Stimulated activated CD4-positive, alpha-beta T cell treated with anti-CD3 and anti-CD28 coated beads, Interleukin-15, amount 100 ng/mL, for 1 hour (primary cell): ENCODE measurements around the gene CLRN2.
A peak's percentile ranks its signal among the peaks of the same experiment; 100 is the strongest.
"Not testable (repeated sequence)": the region's sequence is repeated elsewhere in the genome, so short reads cannot be mapped to it uniquely, and the experiment has no call there.

ENCODE experiments used
- DNase-seq, 2 donors: peaks; one replicate each; pipeline ENCODE4 v3.0.0-alpha.2; 2020; ENCODE audit warnings: low read depth in 1 of 2, low spot score in 1 of 2

CLRN2 gene

DNA sequence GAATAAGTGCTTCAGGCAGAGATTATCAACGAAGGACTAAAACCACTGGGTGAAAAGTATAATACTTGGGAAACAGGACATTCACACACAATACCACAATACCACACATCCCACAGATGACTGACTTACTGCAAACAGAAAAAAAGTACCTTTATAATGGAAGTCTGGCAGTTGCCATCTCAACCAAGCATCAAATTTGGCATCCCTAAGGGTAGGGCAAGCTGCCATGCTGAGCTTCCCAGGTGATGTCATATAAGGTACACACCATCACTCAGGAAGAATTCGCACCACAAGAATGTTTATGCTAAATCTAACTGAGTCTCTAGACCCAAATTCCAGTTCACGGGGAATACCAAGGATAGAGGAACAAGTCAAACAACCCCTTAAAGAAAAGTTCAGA is 12.2 kb upstream of the CLRN2 start:
- no peak for DNase-seq

DNA sequence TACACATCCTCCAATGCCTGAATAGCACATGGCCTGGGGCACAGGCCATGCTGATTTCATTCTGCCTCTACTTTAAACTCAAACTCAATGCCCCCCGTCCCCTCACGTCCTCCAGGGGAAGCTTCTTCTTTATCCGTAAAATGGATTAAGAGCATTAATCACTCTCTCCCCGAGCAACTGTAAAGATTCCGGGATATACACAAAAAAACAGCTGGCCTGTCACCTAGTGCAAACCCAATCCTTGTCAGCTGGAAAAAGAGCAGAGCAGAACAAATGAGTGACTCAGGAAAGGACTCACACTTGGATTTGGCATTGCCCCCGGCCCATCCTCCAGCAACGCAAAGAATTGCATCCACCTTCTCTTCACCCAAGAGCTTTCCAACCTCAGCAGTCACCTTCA is 10.9 kb upstream of the CLRN2 start:
- DNase-seq: no peak

DNA sequence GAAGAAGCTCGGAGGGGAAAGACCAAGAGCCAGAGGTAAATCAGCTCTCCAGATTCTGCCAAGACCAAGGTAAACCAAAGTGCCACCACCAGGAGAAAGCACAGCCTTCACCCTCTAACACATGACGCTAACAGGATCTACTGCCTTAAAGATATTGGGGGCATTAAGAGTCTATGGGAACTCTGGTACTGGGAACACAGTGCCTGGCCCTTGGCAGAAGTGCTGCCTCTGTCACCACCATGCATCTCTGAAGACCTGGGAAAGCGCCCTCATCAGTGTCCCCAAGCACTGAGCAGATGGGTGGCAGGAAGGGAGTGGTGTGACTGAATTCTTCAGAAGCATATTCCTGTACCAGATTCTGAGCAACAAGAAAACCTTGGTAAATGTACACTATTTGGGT is 4.4 kb upstream of the CLRN2 start:
- no peak for DNase-seq

DNA sequence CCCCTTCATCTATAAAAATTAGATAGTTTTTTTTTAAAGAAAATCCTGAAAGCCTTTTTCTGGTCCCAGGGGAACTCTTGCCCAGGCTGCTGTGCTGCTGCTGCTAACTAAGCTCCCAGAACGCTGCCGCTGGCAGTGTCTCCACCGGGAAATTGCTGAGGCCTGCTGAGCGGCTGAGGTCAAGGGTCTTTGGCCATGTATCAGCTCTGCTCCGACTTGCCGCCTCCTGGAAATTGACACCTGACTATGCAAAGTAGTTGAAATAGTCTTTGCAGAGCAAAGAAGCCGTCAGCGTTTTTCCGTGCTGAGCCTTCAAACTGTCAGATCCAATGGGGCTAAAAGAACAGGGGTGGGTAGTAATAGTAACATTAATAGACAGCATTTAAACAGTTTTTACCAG is 3.9 kb upstream of the CLRN2 start:
- DNase-seq: no peak

DNA sequence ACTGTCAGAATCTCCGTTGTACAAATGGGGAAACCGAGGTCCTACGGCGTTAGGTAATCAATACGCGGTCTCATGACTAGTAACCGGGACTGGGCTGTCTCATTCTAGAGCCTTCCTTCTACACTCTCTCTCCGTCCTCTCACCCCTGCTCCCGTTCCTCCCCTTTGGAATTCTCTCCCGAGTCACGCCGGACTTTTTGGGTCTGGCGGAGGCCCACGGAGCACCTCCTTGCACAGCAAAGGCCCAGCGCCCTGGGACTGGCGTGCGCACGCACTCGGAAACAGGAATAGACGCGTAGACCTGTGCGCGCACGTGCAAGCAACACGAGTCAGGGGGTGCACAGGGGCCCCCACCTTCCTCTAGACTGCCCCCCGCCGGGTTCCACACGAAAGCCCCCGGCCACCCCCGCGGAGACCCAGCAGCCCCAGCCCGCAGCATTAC is 3.4 kb upstream of the CLRN2 start:
- peak in 1 of 2 donors; percentile 49 for DNase-seq

DNA sequence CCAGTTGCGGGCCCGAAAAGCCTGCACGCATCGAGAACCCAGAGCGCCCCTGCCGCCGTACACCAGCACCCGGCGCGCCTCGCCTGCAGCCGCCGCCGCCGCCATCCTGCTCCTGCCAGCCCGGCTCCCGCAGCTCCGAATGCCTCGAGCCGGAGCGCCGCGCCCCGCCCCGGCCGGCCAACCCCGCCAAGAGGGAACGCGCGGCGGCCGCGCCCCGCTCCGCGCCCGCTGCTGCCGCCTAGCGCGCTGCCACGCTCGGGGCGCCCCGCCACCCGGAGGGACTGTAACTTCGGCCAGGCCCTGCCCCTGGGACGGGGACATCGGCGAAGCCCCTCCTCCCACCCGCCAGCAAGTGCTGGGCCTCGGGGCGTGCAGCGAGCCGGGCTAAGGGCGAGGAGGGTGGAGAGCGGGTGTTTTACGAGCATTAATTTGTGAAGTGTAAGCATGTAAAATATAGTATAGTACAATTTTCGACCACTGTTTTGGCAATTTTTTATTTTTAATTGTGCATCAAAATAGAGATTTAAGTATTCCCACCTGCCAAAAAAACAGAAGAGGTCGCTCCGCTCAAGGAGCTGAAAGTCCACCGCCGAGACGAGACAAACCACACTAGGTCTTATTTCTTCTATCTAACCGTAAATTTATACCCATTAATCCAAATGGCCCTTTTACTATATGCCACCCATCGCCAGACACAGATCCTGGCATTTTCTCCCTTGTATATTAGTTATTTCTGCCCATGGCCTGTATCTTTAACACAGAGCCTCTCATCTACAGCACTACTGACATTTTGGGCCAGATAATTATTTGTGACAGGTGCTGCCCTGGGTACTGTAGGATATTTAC is 2.8 kb upstream of the CLRN2 start, which contains the start of gene QDPR:
QDPR (minus strand) TSS at position 141 of the 846 bp plus-strand sequence; CDS start at position 105, 36 bp downstream.
- DNase-seq: peak; percentile 34 to 67

DNA sequence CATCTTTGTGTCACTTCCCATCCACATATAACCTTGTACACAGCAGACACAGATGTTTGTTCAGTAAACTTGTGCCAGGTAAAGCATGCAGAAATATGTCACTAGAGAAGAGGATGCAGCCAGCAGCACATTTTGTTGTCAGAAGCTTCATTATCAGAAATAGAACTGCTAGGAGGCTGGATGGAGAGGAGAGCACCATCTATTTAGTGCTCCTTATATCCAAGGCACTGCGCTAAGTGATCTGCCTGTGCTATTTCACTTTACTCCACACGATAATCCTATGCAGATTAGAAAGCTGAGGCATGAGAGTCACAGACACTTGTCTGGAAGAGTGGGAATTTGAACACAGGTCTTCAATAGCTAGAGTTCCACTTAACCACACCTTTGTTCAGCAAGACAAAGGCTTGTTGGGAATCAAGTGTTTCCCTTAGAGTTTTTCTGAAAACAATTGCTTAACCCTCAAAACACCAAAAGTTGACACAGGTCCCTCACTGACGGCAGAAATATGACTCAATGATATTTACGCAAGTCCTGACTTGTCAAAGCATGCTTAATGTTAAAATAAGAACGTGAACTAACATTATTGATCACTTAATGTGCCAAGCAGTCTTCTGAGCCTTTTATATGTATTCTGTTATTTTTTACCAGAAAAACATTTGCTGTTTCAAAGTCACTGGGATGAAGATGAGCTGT is 1.8 kb upstream of the CLRN2 start:
- DNase-seq: no peak

DNA sequence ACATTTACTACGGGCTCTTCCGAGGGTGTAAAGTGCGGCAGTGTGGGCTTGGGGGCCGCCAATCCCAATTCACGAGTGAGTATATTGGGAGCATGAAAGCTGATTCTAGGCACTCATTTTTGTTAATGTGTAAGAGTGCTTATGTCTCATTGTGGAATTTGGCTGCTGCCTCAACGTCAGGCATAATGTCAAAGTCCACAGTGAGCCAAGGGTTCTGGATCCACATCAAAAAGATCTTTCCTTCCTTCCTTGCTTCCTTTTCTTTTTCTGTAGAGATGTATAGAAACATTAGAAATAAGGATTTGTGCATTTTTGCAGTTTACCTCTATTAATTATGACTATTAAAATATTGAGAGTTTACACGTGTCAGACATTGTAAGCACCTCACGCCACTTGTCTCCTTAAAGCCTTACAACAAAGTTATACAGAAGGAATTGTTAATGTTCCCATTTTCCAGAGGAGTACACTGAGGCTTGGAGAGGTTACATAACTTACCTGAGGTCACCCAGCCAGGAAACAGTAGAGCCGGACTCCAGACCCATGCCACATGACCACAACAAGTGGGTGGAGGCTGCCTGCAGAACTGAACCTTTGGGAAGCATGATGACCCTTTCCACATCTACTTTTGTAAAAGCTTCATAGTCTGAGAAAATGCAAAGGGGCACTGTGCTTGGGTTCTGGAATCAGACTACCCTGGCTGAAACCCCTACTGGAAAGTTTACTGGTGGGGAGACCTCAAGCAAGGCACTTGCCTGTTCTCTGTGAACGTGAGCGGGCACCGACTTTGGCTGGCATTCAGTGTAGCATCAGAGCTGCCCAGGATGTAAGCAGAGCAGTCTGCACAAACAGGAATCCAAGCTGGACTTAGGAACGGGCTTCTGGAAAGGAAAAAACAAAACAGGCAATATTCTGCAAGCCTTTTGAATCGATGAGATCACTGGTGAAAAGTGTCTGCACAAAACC is 761 bp downstream of the CLRN2 start:
- DNase-seq: no peak

DNA sequence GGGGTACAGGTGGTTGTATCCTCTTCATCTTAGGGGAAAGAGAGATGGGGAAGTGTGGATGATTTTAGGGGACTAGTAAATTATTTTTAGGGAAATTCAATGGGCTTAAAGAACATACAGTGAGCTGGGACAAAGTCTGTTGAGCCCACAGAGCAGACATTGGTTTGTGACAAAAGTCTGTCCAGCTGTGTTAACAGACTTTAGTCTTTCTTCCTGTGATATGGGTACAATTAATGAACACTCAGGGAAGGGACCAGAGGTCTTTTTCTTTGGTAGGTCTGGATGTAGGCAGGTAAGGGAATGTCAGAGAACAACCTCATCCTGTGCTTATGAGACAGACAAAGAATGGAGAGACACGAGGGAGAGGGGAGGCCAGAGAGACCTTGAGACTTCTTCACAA is 2.0 kb downstream of the CLRN2 start:
- no peak for DNase-seq

DNA sequence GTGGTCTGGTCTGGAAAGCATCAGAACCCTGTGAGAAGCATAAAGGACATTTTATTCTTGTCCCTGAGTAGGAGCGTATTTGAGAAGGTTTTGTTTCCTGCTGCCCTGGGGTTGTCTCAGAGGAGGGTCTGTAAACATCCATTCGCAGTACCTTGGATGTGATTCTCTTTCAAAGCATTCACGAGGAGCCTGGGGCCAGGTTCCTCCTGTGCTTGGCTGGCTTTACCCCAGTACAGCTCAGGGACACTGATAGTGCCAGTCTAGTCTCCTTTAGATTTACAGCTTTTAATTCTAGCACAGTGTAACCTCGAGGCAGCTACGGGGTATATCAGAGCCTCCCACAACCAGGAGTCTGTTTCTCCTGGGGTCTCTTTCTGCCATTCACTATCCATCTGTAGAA is 2.7 kb downstream of the CLRN2 start:
- DNase-seq: no peak

DNA sequence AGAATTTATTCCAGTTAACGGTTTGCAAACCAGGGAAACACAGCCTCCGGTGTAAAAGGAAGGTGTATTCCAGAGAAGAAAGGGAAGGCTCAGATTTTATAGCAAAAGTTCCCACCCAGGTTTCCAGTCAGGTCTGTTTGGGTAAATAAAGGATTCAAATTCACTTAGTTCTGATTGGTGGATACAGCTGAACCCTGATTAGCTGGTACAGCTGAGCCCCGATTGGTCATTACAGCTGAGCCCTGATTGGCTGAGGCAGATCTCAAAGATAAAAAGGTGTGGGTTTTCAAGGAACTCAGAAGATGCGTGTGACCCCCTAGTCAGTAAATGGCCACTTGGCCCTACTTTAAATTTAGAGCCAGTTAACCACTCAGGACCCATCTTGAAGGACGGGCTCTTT is 6.6 kb downstream of the CLRN2 start:
- no peak for DNase-seq

DNA sequence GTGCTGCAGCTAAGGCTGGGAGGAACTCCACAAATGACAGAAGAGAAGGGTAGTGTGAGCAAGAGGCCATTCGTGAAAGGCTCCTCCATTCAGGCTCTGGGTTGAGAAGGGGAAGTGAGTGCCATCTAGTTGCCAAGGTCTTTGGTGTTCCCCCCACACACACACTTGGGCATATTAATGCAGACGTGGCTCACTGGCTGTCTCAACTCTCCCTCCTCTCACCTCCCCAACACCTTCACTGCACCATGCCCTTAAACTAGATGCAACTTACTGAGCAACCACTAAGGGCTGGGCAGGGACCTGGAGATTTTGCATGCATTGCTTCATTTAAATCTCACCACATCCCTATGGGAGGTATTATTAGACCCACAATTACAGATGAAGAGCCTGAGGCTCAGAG is 8.7 kb downstream of the CLRN2 start:
- no peak for DNase-seq

DNA sequence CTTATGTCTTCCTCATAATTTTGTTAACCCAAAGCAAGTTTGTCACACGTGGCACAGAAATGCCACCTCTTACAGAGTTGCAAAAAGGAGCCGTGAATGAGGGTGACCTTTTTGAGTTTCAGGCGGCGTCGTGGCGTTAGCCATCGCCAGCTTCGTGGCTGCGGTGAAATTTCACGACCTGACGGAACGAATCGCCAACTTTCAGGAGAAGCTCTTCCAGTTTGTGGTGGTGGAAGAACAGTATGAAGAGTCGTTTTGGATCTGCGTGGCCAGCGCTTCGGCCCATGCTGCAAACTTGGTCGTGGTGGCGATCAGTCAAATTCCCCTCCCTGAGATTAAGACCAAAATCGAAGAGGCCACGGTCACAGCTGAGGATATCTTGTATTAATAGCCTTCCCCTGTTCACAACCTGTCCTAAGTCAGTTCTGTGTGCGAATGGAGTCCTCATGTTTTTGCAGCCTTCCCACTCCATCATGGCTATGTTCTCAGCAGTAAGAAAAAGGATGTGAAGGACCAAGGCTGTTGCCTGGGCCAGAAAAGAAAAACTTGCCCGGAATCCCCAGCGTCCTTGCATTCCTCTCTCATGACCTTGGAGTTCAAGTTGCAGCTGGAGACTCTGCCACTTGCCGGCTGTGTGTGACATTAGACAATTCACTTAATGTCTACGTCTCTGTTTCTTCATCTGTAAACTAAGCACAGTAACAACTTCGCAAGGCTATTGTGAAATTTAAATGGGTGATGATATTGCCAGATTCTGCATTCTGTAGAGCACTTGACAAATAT is 11.9 kb downstream of the CLRN2 start:
- no peak for DNase-seq

DNA sequence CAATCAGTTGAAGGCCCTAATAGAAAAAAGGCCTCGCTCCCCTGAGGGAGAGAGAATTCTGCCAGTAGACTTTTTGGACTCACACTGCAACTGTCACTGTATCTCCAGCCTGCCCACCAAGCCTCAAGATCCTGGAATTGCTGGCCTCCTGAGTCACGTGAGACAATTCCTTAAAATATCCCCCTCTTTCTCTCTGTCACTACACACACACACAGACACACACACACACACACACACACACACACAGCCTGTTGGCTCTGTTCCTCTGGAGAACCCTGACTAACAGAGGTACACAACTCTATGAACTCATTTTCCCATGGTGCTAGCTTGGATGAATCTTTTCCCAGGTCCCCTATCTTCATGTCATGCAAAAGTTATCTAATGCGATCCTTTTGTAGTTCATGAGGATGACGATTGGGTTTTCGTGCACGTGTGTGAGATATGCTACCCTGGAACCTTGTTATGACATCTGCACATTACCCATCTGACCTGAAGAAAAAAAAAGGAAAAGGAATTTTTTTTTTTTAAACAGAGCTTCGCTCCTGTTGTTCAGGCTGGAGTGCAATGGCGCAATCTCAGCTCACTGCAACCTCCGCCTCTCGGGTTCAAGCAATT is 13.7 kb downstream of the CLRN2 start:
- no peak for DNase-seq

DNA sequence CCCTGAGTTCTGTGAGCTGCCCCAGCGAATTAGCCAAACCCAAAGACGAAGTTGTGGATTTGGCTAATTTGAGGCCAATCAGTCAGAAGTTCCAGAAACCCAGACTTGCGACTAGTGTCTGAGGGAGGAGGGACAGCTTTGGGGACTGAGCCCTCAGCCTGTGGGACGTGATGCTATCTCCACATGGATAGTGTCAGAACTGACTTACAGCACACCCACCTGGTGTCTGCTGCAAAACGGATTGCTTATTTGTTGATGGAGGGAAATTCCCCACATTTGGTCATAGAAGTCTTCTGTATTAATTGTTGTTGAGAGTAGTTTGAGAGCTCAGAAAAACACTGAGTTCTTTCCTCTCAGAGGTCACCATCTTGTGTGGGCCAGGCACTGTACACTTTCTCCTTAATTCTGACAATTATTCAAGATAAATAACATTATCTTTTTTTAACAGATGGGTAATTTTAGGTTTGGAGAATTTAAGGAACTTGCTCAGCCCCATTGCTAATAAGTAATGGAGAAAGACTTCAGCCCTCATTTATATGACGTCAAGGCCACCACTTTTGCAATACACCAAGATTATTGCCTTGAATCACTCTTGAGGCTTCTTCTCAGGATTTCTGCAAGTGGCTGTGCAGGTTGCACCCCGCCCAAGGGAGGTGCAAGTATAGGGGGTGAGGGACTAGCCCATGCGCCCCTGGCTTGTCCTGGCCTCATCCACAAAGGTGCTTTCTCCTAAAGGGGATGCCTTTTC is 16.7 kb downstream of the CLRN2 start:
- no peak for DNase-seq

DNA sequence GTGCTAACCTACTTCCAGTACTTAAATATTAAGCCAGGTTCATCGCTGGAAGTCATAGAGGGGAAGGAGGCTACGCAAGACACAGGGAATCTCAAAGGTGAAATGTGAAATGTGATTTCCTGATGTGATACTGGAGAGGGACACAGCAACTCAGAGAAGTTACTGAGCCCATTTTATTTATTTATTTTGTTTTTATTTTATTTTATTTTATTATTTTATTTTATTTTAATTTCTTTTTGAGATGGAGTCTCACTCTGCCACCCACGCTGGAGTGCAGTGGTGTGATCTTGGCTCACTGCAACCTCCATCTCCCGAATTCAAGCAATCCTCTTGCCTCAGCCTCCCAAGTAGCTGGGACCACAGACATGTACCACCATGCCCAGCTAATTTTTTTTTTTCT is 19.7 kb downstream of the CLRN2 start:
- DNase-seq: no peak

DNA sequence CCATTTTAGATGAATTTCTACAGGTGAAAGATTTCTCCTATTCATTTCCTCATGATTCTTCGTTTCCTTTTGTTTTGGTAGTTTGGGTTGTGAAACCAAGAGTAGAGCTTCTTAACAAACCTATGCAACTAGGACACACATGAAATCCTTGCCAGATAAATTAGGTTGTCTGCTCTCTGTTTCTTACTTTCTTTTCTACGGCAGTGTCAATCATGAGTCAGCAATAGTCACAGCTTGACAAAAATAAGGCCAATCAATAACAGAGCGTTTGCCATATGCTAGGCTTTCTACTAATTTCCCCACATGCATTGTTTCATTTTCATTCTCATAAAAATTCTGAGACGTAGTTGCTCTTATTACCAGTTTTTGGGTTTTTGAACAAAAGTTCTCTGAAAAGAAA is 20.3 kb downstream of the CLRN2 start:
- no peak for DNase-seq

DNA sequence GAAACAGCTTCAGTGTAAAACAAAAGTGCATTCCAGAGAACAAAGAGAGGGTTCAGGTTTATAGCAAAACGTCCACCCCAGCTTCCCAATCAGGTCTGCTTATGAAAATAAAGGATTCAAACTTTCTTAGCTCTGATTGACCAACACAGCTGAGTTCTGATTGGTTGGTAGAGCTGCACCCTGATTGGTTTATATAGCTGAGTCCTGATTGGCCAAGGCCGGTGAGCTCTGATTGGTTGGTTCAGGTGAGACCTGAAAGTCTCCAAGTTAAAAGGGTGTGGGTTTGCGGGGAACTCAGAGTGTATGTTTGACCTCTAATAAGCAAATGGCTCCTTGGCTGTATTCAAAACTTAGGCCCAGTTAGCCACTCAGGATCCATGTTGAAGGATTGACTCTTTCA is 20.9 kb downstream of the CLRN2 start:
- no peak for DNase-seq

DNA sequence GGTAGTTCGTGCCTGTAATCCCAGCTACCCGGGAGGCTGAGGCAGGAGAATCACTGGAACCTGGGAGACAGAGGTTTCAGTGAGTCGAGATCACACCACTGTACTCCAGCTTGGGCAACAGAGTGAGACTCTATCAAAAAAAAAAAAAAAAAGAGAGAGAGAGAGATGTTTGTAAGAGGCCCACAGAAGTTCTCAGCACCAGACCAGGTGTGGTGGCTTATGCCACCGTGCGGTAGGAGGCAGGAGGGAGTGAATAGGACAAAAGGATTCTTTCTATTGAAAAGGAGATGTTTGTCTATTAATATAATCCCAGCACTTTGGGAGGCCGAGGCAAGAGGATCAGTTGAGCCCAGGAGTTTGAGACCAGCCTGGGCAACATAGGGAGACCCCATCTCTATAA is 22.1 kb downstream of the CLRN2 start:
- DNase-seq: not testable (repeated sequence)
